GM12872 (cell line): Measurements from ENCODE around the gene ARHGEF12.

ENCODE experiments used
- TF ChIP-seq, protein P1 (sequence below): IDR thresholded peaks from 3 replicates; pipeline ENCODE4 v1.5.1; 2011; ENCODE audit warnings: low read depth, mild to moderate bottlenecking, low read length, moderate library complexity; ENCODE audit not compliant: insufficient read depth

The ARHGEF12 gene

DNA sequence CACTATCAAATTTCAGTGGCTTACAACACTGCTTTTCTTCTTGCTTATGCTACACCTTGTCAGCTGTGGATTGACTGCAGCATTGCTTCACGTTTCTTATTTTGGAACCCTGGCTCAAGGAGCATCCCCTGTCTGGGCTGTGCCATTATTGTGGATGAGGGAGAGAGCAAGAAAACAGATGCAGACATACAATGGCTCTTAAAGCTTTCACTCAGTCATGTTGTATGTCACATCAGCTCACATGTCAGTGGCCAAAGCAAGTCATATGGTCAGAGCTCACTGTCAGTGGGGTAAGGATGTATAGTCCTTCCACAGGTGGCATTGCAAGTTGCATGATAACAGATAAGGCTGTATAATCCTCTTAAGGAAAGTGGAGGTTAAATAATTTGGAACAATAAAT lies 10.0 kb downstream of the ARHGEF12 start:
- TF ChIP-seq, protein P1, sequence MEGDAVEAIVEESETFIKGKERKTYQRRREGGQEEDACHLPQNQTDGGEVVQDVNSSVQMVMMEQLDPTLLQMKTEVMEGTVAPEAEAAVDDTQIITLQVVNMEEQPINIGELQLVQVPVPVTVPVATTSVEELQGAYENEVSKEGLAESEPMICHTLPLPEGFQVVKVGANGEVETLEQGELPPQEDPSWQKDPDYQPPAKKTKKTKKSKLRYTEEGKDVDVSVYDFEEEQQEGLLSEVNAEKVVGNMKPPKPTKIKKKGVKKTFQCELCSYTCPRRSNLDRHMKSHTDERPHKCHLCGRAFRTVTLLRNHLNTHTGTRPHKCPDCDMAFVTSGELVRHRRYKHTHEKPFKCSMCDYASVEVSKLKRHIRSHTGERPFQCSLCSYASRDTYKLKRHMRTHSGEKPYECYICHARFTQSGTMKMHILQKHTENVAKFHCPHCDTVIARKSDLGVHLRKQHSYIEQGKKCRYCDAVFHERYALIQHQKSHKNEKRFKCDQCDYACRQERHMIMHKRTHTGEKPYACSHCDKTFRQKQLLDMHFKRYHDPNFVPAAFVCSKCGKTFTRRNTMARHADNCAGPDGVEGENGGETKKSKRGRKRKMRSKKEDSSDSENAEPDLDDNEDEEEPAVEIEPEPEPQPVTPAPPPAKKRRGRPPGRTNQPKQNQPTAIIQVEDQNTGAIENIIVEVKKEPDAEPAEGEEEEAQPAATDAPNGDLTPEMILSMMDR, result no peak

DNA sequence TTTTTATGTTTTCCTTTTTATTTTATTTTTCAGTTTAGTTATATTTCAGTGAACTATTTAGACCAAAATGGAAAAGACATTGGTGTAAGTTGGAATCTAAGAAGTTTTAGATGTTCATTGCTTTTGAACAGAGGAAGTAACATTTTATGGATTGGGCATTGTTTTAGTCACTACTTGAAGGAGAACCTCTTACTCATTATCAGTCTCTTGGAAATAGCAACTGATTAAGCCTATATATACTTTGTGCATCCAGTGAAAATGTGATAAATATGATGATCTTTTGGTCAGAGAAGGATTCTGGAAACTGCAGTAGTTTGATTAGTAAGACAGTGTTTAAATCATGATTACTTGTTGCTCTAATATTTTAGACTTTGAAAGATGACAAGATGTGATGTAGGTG lies 14.4 kb downstream of the ARHGEF12 start:
- TF ChIP-seq, protein P1, result no peak

DNA sequence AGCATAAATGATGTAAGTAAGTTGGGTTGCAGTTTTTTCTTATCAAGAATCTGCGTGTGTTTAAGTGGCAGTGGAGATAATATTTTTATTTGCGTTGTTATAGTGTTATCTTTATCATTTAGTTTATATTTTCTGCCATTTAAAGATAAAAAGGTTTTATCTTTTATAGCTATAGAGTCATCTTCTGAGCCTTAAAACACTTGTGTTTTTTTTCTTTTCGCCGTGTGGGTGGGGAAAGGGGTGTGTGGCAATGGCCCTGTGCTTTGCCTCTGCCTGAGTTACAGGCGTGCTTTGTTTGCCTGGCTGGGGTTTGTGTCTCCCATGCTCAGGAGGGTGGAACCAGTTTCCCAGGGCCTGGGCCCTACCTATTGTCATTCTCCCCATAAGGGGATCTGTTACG lies 16.2 kb downstream of the ARHGEF12 start:
- TF ChIP-seq, protein P1, result no peak

DNA sequence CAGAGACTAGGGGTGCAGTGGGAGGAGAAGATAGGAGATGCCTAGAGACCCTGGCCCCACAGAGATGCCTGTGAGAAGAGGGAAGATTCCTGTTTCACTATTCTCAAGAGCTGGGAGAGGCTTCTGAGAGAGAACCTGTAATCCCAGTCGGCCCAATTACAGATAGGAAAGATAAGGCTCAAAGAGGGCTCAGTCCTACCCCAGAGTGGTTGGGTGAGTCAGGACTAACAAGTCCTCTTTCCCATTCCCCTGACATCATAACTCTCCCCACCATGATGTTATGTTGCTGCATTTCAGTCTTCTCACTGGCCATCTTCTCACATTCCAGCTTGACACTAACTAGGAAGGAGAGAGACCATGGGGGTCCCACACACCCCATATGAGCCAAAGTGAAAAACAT lies 17.9 kb downstream of the ARHGEF12 start:
- TF ChIP-seq, protein P1, result no peak

DNA sequence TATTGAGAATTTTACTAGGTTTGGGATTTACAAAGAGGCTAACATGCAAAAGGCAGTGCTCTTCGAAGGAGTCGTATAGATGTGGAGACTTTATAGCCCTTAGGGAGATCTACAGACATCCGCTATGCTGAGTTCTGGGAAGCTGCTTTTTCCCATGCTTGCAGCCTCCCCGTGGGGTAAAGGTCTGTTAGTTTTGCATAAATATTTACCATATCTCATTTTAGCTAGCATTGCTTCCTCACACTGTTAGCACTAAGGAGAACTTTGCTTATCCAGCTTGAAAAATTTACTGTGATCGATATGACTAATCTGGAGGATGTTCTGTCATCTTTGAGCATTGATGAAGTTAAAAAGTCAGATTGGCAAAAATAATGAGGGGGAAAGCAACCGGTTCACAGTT lies 18.6 kb downstream of the ARHGEF12 start:
- TF ChIP-seq, protein P1, result no peak

DNA sequence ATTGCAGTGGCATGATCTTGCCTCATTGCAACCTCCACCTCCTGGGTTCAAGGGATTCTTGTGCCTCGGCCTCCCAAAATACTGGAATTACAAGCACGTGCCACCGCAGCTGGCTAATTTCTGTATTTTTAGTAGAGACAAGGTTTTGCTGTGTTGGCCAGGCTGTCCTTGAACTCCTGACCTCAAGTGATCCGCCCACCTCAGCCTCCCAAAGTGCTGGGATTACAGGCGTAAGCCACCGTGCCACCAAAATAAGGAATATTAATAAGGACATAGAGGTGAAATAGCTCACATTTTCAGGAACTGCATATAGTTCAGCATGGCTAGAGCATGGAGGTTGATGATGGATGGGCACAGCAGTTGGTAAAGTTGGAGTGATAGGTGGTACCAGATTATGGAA lies 21.4 kb downstream of the ARHGEF12 start:
- TF ChIP-seq, protein P1, result no peak

DNA sequence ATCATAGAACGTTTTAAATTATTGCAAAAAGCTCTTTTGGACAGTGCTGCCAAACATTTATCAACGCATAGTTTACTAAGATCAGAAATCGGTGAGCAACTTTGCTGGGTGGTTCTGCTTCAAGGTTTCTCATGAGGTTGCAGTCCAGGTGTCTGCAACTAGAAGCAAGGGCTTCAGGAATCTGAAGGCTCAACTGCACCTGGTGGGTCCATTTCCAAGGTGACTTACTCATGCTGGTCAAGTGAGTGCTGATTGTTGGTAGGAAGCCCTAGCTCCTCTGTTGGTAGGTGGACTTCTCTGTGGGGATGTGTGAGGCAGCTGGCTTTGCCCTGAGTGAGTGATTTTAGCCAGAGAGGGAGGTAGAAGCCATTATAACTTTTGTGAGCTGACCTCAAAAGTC lies 22.5 kb downstream of the ARHGEF12 start:
- TF ChIP-seq, protein P1, result no peak

DNA sequence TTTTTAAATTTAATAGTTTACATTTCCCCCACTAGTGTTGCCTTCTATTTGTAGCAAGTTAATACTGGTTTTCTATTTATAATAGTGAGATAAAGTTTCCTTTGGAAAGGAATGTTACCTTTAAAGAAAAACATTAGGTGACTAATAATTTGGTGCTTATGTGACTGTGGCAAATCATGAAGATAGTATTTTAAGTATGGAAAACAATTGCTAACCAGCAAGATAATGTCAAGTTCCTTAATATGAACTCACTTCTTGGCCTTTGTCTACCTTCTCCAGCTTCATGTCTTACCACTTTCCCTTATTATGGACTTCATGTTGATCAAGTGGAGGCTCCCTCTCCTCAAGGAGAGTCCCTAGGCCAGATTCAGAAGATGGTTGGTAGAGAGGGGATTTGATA lies 27.2 kb downstream of the ARHGEF12 start:
- TF ChIP-seq, protein P1, result no peak
